DMS153 (cell line): ENCODE measurements around the gene NDUFS8.

Source experiments
- DNase-seq: peaks from one replicate; lab custom pipeline; 2025; lab: John Stamatoyannopoulos, UW

NDUFS8 gene

GRCh38 chr11:68003846-68004550 is 26.5 kb upstream of the NDUFS8 start, which contains the start of gene UNC93B1:
Gene UNC93B1, minus strand, starts transcription at chr11:68004097. Its CDS starts 54 bp downstream, at chr11:68004043.
- peak; percentile 68 for DNase-seq

GRCh38 chr11:68004551-68005335 is 25.7 kb upstream of the NDUFS8 start:
- no peak for DNase-seq

DNA sequence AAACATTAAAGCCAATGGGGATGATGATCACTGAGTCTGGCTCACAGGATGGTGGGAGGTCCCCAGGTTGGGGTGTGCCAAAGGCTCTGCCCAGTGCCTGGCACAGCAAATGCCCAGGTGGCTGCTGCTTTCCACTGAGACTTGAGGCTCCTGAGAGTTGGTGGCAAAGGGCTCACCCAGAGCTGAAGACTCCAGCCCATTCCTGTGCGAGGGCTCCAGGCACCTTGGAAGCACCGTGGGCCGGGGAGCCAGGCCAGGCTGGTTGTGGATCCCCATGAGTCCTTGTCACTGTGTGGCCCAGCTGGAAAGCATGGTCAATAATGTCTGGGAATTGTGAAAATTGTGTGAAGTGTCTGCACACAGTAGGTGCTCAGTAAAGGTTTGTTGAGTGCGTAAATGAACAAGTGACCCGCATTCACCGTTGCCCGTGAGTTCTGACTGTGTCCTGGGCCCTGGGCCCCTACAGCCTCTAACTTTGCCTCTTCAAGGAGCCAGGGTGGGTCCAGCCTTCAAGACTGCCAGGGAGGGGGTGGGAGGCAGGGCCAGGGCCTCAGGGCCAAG is 23.8 kb upstream of the NDUFS8 start:
- DNase-seq = no peak

GRCh38 chr11:68007498-68008380 is 22.7 kb upstream of the NDUFS8 start:
- no peak for DNase-seq

DNA sequence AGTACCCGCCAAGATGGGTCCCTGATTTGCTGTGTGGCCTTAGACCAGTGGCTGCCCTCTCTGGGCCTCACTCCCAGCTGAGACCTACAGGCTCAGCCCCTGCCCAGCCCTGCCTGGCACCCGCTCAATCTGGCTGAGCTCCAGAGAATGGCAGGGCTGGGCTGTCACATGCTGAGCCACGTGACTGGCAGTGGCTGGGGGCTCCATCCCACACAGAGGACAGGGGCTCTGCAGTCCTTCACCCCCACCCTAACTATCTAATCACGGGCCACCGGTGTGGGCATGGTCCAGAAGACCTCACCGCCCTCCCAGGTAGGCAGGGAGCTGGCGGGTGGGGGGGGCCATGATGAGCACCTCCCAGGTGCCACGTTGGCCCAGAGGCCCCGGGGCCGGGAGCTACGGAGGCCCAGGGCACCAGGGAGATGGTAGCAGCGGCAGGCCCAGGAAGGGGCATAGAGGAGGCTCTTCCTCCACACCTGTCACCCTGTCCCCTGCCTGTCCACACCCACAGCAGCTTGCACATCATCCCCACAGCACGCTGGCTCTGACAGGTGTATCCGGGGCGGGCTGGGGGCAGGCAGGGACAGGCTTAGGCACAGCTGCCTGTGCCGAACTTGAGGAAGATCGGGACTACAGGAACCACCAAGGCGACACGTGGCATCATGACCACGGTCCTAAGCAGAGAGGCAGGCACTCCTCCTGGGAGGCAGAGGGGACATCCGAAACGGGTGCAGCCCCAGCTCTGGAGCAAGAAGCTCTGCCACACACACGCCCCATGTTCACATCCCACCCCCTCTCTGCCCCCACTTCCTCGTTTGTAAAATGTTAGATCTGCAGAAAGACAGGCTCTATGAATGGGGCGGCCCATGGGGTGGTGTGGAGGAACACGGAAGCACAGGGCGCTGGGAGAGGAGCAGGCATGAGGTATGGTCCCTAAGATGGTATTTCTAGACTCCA is 21.8 kb upstream of the NDUFS8 start:
- DNase-seq = peak; percentile 74

- no peak for DNase-seq
Measured at GRCh38 chr11:68009391-68010089, 20.9 kb upstream of the NDUFS8 start.

- no peak for DNase-seq
Measured at GRCh38 chr11:68010090-68011041, 20.1 kb upstream of the NDUFS8 start, which contains the start of gene ALDH3B1. Gene ALDH3B1, plus strand, starts transcription at chr11:68010327. Its CDS starts 4,971 bp downstream, at chr11:68015298.

DNA sequence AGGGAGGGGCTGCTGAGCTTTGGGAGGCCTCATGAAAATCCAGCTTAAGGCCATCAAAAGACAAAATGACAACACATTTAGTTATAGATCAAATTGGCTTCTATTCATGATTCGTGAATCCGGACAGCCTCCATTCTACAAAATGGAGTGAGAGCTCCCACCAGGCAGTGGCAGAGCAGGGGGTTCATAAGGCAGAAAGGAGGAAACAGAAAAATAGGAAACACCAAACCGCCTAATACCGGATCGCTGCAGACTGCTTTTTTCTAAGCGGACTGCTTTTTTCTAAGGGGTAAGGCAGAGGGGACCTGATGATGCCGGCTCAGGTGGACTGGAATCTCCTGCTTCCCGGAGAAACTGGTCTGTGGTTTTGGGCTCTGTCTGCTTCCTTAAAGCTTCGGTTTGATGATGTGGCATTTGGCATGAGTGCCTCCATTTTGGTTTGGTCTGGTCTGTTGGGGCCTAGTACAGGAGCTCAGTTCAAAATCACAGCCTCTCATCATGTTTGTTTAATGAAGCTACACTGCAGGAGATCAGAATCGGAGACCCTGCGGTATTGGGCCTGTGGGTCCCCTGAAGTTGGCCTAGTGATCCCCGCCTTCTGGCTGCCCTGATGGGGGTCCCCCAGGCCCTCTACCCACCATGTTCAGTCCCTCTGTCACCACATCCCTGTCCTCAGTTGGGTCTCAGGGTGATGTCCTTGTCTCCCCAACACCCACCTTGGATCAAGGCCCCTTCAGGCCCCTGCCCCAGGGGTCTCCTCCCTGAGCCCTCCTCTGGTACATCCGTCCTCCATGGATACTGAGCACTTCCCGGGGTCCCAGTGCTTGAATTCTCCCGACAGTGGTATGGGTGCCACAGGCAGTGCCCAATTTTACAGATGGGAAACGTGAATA is 19.2 kb upstream of the NDUFS8 start:
- no peak for DNase-seq

GRCh38 chr11:68012044-68012842 is 18.2 kb upstream of the NDUFS8 start:
- DNase-seq = no peak

DNA sequence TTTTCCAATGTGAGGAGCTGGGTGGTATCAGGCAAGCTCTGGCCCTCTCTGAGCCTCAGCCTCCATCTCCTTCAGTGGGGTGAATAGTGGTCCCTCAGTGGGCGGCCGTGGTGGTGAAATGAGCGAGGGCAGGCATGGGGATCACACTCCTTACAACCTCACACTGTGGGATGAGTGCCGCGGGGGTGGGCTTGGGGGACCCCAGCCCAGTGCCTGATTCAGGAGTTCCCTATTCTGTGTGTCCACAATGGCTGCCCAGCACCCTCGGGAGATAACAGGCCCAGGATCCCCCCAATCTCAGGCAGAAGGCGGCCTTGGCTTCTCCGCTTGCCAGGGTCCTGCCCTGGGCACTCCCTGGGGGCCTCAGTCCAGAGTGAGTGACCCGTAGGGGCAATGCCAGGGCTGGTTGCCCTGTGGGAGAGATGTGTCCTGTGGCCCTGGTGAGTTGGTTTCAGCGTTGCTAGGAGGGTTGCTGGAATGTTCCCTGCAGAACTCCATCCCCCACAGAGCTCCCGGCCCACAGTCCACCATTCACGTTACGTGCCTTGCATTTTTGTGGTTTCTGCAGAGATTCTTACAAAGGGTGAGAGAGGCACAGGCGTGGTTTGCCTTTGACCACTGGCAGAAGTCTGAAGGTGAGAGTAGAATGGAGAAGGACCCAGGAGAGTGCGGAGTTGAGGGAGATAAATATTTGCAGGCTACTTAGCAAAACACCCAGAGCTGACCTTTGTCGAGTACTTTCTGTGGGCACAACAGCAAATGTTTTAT is 17.5 kb upstream of the NDUFS8 start:
- DNase-seq = no peak

DNA sequence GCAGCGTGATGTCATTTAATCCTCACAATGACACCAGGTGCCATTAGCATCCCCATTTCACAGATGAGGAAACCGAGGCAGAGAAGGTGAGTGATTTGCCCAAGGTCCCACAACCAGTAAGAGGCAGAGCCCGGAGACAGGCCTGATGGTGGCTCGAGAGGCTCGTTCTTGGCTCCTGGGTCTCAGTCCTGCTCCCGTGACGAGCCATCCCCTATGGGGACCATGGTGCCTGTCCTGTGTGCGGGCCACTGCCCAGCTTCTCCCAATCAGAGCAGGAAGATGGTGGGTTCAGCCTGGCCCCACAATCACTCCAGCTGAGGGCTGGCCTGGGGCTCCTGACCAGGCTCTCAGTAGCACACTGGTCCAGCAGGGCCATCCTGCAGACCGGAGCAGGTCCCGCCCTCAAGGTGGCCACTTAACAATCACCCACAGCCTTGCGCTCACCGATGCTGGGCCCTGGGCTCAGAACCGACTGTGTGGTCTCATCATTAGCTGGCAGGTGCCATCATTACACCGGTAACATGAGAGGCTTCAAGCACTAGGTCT is 16.8 kb upstream of the NDUFS8 start:
- DNase-seq = no peak

DNA sequence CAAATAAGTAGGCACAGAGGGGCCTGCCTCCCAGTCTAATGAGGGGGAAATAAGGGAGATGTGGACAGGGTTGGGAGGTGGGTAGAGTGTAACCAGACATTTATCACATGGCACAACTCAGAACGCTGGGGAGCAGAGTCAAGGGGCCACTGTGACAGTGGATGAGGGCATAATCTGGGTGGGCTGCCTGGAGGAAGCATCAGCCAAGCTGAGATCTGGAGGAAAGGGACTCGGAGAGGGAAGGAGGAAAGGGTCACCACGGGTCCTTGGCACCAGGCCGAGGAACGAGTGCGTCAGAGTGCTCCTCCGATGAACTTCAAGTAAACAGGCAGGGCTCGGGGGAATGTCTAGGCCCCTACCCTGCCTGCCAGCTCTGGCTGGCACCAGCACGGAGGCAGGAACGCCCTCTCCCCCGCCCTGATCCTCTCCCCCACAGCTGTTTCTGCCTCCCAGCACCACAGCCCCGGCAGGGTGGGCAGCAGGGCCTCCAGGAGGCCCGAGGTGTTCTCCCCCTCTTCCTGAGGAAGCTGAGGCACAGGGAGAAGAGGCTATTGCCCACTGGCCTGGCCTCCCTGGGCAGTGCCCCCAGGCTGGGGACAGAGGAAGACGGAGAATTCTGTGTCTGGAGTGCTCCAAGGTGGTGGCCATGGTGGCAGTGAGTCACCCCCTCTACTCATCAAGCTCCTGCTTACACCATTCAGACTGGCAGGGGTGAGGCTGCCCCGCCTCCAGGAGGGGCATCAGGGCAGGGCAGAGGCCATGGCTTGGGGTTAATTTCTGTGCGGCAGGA is 16.1 kb upstream of the NDUFS8 start:
- no peak for DNase-seq

- DNase-seq = no peak
Measured at GRCh38 chr11:68014947-68015447, 15.5 kb upstream of the NDUFS8 start.

DNA sequence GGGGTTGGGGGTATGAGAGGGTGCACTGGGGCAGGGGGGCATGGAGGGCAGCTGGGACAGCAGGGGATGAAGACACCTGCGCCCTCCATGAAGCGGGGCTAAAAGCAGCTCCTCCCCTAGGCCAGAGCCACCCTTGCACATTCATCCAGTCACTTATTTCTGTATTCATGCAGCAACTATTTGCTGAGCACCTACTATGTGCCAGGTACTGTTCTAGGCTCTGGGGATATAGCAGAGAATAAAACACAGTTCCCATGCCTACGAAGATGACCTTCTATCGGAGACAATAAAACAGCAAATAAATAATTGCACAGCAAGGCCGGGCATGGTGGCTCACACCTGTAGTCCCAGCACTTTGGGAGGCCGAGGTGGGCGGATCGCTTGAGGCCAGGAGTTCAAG is 15.0 kb upstream of the NDUFS8 start:
- DNase-seq = no peak
